ENCODE measurements around the gene NUCB1. TPM values are rescaled to one million over a fixed set of nuclear protein-coding genes. Genes with fewer than 3 reads are reported as not detected.

NUCB1 gene
- polyA plus RNA-seq, 10 donors = 118 to 190 (median 146) TPM

DNA sequence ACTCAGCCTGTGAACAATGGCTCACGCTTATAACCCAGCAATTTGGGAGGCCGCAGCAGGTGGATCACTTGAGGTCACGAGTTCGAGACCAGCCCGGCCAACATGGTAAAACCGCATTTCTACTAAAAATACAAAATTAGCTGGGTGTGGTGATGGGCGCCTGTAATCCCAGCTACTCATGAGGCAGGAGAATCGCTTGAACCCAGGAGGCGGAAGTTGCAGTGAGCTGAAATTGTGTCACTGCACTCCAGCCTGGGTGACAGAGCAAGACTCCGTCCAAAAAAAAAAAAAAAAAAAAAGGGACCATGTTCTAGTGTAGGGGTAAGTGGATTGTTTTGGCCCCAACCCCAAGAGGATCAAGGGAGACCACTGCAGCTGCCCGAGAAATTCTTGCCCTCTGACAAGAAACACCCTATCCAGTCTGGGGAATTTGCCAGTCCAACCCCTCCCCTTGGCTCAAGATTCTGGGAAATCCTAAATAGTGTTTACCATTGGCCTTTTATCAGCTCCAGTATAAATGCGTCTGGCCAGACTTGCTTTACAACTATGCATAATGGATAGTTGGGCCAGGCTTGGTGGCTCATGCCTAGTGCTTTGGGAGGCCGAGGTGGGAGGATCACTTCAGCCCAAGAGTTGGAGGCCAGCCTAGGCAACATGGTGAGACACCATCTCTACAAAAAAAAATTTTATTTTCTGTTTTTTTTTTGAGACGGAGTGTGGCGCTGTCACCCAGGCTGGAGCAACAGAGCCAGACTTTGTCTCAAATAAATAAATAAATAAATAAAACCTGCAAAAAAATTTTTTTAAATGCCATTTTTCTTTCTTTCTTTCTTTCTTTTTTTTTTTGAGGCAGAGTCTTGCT, 28.3 kb downstream of the NUCB1 start:
- no peak for DNase-seq

DNA sequence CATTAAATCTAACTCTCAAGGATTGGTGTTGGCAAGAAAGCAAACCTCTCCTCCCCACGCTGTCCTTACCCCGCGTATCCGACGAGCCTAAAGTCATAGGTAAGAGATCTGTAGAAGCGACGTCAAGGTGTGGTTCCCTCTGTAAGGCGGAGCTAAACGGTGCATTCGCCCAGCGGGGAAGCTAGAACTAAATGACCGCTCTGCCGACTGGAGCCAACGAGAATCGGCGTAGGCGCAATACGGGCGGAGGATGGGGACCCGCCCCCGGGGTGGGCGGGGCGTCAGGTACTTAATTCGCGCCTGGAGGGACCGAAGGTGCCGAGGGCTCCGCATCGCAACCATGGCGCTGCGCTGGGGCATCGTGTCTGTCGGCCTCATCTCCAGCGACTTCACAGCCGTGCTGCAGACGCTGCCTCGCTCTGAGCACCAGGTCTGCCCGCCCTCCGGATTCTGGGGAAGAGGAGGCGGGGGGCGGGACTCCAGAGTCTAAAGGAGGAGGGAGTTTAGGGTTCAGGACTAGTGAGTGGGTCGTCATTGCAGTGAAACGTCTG, 33.3 kb downstream of the NUCB1 start, which contains the start of gene DHDH:
TSS of gene DHDH (plus strand) at position 318 of the 551 bp plus-strand sequence. CDS start at position 341, 23 bp downstream.
- DNase-seq = peak in 2 of 3 donors; percentile 60 to 84

DNA sequence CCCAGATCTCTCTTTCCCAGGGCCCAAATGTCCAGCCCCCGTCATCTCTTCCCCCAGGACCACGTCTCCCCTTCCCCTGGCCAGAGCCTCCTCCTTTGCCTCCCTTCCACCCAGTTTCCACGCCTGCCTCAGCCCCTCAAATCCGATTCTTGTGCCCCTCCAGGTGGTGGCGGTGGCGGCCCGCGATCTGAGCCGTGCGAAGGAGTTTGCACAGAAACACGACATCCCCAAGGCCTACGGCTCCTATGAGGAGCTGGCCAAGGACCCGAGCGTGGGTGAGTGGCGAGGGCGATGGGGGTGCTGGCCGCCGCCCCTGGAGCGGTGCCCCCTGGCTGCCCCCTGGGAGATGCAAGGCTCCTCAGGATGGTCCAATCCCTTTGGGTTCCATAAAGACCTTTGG, 34.7 kb downstream of the NUCB1 start:
- no peak for DNase-seq

DNA sequence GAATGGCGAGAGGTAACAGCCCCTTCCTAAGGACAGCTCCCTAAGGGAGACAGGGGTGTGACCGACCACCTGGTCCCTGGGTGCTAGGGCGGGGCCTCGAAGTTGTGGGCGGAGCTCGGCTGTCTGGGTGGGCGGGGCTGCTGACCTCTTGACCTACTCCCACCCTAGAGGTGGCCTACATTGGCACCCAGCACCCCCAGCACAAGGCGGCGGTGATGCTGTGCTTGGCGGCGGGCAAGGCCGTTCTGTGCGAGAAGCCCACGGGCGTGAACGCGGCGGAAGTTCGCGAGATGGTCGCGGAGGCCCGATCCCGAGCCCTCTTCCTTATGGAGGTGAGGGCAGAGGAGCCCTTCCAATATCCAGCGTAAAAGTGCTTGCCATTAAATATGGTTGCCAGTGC, 35.8 kb downstream of the NUCB1 start:
- DNase-seq = no peak

DNA sequence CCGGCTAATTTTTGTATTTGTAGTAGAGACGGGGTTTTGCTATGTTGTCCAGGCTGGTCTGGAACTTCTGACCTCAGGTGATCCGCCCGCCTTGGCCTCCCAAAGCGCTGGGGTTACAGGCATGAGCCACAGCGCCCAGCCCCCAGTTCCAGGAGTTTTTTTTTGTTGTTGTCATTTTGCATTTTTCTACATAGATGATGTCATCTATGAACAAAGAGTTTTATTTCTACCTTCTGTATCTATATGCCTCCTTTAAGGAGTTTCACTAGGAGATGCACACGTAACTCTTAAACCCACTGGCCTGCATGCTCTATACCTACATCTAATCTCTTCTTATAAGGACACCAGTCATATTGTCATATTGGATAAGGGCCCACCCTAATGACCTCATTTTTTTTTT, 38.1 kb downstream of the NUCB1 start:
- DNase-seq = no peak

DNA sequence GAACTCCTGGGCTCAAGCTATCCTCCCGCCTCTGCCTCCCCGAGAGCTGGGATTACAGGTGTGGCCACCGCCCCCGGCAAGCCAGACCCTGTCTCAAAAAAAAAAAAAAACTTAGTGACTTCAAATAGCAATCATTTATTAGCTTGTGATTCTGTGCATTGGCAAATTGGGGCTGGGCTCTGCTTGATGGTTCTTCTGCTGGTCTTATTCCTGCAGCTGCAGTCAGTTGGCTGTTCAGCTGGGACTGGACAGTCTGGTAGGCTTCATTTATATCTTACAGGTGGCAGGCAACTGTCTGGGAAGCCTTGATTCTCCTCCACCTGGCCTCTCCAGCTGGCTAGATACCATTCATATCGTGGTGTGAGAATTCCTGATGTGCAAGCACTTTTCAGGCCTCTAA, 40.8 kb downstream of the NUCB1 start:
- no peak for DNase-seq

DNA sequence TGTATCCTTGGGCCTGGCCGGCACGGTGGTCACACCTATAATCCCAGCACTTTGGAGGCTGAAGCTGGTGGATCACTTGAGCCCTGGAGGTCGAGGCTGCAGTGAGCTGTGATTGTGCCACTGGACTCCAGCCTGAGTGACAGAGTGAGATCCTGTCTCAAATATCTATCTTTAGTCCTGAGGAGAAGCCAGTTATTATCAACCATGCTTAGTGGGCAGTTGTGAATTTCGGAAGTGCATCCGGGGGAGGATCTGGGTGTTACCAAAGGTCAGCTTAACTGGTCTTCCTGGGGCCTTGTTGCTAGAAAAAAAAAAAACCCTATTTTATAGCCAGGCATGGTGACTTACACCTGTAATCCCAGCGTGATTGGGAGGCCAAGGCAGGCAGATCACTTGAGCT, 43.0 kb downstream of the NUCB1 start:
- DNase-seq = no peak

DNA sequence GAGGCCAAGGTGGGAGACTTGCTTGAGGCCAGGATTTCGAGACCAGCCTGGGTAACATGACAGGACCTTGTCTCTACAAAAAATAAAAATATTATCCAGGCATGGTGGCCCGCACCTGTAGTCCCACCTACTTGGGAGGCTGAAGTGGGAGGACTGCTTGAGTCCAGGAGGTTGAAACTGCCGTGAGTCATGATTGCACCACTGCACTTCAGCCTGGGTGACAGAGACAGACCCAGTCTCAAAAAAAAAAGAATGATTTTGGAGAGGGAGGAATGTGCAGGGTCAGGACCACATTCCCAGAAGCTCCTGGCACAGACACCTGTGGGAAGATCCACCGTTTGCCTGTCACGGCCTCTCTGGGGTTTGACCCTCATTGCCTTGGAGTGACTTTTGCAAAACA, 45.3 kb downstream of the NUCB1 start:
- DNase-seq = no peak

DNA sequence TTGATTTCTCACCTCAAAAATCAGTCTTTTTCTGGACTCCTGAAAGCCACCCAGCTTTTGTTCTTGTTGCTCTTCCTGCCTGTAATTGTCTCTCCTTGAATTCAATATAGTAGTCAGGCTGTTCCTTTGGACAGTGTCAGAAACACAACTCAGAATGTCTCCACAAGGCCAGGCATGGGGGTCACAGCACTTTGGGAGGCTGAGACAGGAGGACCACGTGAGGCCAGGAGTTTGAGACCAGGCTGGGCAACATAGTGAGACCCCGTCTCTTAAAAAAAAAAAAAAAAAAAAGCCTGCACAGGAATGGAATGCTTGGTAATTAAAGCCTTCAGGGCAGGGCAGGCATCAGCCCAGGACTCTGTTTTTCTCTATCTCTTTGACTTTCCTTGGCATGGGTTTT, 45.7 kb downstream of the NUCB1 start:
- DNase-seq = no peak

DNA sequence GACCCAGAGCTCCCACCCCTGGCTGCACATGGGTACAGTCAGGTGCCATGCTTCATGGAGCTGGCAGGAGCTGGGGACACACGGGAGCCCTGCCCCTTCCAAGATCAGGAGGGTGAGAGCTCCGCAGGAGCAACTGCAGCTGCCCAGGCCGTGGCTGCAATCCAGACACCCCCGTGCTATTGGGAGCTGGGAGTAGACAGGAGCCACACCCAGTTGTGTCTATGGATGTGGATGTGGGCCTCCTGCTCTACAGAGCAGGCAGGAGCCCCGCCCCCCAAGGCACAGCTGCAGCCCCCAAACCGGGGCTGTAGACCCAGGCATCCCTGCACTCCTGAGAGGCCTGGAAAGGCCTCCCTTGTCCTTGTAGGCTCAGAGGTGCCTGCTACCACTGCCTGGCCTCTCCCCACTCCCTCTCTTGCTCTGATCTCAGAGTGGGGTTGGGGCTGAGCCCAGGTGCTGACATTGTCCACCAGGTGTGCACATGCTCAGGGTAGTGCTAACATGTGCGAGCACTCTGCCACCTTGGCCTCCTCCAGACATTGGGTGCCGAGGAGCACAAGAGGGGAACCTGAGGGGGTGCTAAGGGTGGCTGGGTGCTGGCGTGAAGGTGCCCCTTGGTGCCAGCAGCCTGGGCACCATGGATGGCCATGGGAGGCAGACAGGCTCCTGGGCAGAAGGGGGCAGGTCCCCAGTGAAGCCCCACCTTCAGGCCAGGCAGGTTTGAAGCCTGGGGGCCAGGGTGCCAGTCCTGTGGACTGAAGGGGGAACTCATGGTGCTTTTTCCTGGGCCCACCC, 46.5 kb downstream of the NUCB1 start:
- DNase-seq = peak in 1 of 3 donors; percentile 47

DNA sequence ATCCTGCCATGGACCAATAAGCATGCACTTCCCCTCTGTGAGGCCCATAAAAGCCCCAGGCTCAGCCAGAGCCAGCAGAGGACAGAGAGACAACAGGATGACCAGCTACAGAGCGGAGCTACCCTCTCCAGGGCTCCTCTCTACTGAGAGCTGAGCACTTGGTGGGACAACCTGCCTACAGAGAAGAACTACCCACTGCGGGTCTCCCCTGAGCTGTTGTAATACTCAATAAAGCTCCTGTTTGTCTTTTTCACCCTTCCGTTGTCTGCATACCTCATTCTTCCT, 47.1 kb downstream of the NUCB1 start:
- DNase-seq = no peak

DNA sequence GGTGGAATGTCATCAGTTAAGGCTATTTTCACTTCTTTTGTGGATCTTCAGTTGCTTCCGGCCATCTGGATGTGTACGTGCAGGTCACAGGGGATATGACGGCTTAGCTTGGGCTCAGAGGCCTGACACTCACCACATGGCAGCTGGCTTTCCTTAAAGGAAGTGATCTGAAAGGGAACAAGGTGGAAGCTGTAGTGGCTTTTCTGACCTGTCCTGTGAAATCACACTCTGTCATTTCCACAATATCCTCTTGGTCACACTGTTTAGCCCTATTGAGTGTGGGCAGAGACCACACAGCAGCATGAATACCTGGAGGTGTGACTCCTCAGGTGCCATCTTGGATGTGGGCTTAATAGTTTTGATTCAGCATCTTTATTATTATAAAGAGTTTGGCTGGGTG, 50.0 kb downstream of the NUCB1 start:
- DNase-seq = peak in 1 of 3 donors; percentile 54

DNA sequence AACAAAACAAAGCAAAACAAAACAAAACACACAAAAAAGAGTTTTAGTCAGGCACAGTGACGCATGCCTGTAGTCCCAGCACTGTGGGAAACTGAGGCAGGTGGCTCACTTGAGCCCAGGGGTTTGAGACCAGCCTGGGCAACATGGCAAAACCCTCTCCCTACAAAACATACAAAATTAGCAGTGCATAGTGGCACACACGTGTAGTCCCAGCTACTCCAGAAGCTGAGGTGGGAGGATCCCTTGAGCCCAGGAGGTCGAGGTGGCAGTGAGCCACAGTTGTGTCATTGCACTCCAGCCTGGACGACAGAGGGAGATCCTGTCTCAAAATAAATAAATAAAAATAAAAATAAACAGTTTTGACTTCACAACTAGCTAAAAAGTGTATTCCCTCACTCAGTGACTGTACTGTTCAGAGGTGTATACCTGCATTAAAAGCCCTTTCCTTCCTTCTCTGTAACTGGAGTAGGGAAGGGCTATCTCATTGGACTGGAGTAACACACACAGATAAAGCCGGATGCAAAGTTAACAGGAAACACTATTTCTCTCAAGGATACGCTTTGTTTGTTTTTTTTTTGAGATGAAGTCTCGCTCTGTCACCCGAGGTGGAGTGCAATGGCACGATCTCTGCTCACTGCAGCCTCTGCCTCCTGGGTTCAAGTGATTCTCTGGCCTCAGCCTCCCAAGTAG, 50.9 kb downstream of the NUCB1 start:
- no peak for DNase-seq

DNA sequence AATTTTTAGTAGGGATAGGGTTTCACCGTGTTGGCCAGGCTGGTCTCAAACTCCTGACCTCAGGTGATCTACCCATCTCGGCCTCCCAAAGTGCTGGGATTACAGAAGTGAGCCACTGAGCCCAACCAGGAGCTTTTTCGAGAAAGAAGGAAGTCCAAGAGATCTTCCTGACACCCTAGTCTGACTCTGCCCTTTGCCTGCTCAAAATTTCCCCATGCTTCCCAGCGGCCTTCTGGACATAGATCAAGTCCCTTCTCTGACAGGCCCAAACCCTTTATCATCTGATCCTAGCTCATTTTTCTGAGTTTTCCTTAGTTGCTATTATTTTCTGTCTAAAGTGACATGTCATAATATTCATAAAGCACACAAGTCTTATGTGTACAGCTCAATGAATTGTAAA, 53.0 kb downstream of the NUCB1 start:
- DNase-seq = no peak

DNA sequence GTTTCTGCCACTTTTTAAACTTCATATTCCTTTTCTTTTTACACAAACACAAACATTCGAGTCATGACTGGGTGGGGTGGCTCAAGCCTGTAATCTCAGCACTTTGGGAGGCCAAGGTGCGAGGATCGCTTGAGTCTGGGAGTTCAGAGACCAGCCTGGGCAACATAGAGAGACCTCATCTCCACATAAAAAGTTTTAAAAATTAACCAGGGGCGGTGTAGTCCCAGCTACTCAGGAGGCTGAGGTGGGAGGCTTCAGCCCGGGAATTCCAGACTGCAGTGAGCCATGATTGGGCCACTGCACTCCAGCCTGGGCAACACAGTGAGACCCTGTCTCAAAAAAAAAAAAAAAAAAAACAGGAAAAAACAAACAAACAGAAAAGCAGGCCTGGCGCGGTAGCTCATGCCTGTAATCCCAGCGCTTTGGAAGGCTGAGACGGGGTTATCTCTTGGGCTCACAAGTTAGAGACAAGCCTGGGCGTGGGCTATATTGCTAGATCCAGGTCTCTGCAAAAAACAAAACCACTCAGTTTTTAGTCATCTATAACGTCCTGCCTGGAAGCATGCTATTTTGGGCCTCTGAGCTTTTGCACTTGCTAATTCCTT, 54.0 kb downstream of the NUCB1 start:
- no peak for DNase-seq

DNA sequence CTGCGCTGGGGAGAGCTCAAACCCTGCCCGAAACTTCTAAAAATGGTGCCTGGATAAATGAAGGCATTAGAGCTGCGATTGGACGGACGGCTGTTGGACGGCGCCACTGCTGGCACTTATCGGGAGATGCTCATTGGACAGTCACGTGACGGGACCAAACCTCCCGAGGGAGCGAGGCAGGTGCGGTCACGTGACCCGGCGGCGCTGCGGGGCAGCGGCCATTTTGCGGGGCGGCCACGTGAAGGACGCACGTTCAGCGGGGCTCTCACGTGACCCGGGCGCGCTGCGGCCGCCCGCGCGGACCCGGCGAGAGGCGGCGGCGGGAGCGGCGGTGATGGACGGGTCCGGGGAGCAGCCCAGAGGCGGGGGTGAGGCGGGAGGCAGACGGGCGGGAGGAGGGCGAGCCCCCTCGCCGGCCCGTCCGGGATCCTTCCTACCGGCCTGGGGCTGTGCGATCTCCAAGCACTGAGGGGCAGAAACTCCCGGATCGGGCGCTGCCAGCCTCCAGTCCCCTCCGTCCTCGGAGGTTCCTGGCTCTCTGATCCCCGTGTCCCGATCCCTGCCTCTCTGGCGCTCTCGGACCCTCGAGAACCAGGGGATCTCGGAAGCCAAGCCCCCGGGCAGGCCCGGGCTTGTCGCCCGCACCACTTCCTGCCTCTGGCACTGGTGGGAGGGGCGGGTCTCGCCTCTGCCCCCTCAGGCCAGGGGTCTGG, 54.6 kb downstream of the NUCB1 start, which contains the start of gene BAX:
TSS of gene BAX (plus strand) at position 281 of the 713 bp plus-strand sequence. CDS start at position 335, 54 bp downstream.
- peak; percentile 96 to 98 (median 97) for DNase-seq

DNA sequence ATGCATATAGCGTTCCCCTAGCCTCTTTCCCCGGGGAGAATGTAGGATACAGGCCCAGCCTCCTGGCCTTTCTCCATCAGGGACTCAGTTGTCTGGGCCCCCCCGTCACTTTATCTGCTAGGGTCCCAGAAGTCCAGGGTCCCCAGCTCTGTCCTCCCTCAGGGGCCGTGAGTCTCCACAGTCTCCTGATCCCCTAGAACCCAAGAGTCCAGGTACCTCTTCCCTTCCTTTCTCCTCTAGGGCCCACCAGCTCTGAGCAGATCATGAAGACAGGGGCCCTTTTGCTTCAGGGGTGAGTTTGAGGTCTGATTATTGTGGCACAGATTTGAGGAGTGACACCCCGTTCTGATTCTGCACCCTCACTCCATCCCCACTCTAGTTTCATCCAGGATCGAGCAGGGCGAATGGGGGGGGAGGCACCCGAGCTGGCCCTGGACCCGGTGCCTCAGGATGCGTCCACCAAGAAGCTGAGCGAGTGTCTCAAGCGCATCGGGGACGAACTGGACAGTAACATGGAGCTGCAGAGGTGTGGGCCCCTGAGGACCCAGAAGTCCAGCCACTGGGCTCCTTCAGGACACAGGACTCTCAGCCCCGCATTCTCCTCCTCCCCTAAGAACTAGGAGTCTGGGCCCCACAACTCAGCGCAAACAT, 55.3 kb downstream of the NUCB1 start:
- no peak for DNase-seq

DNA sequence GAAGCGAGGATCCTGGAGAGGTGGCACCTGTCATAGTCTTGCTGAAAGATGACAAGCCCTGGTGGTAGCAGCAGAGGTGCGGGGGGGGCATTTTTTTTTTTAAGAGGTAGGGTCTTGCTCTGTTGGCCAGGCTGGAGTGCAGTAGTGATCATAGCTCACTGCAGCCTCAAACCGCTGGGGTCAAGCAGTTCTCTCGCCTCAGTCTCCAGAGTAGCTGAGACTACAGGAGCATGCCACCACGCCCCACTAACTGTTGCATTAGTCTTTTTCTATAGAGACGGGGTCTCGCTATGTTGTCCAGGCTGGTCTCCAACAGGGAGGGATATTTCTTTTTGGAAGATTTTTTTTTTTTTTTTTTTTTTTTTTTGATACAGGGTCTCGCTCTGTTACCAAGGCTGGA, 57.9 kb downstream of the NUCB1 start:
- no peak for DNase-seq

DNA sequence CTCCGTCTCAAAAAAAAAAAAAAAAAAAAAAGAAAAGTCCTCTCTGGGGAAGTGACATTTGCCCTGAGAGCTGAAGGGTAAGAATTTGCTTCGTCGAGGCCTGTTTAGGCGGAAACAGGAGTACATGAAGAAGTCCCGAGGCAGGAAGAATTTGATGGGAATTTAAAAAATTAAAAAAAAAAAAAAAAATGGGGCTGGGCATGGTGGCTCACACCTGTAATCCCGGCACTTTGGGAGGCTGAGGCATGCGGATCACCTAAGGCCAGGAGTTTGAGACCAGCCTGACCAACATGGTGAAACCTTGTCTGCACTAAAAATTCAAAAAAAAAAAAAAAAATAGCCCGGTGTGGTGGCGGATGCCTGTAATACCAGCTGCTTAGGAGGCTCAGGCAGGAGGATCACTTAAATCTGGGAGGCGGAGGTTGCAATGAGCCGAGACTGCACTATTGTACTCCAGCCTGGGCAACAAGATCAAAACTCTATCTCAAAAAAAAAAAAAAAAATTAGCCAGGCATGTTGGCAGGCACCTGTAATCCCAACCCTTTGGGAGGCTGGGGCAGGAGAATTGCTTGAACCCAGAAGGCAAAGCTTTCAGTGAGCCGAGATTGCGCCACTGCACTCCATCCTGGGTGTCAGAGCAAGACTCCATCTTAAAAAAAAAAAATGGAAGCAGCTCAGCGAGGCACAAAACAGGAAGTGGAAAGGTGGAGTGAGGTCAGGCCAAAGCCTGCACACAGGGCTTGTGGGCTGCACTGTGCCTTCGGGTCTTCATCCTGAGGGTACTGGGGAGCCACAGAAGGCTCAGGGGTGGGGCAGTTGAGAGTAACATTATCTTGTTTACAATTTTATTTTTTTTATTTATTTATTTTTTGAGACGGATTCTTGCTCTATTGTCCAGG, 59.5 kb downstream of the NUCB1 start:
- no peak for DNase-seq

All from muscle of back (tissue), 11 donors.